Neural cell (in vitro differentiated cells): Measurements from ENCODE around the gene JMJD4. TPM values are rescaled to one million over a fixed set of nuclear protein-coding genes. Genes with fewer than 3 reads are reported as not detected.

ENCODE experiments used
- H2AFZ ChIP-seq: fragments of 200-600, 300-800 bp; sonication (generic), shearing (Covaris generic); 2 replicates; pipeline ENCODE4 v1.6.0; 2014; ENCODE audit warnings: low read depth, mild to moderate bottlenecking, antibody characterized with exemption, low read length, moderate library complexity
- H3F3A ChIP-seq: fragments of 200-600 bp; shearing (Covaris generic); 2 replicates; pipeline ENCODE4 v1.6.1; 2016; ENCODE audit warnings: mild to moderate bottlenecking, moderate library complexity, mixed read lengths, antibody characterized with exemption, low read length; ENCODE audit not compliant: insufficient read depth, poor library complexity, severe bottlenecking
- H3K27ac ChIP-seq: fragments of 200-600, 300-800 bp; sonication (generic), shearing (Covaris generic); 2 replicates; pipeline ENCODE4 v1.5.1; 2014; ENCODE audit warnings: mild to moderate bottlenecking, low read length, moderate library complexity
- H3K27me3 ChIP-seq: fragments of 300-800, 200-600 bp; sonication (generic), shearing (Covaris generic); 2 replicates; pipeline ENCODE4 v1.6.0; 2014; ENCODE audit warnings: mild to moderate bottlenecking, low read depth, low read length, moderate library complexity; ENCODE audit not compliant: insufficient read depth
- H3K36me3 ChIP-seq: fragments of 300-800, 200-600 bp; sonication (generic), shearing (Covaris generic); 2 replicates; pipeline ENCODE4 v1.5.1; 2014; ENCODE audit warnings: mild to moderate bottlenecking, antibody characterized with exemption, low read length, moderate library complexity; ENCODE audit not compliant: insufficient read depth
- H3K4me2 ChIP-seq: fragments of 300-800, 200-600 bp; sonication (generic), shearing (Covaris generic); 2 replicates; pipeline ENCODE4 v1.6.0; 2014; ENCODE audit warnings: mild to moderate bottlenecking, low read length
- H3K4me3 ChIP-seq: fragments of 300-800, 200-600 bp; sonication (generic), shearing (Covaris generic); 2 replicates; pipeline ENCODE4 v1.5.1; 2014; ENCODE audit warnings: mild to moderate bottlenecking, low read length, moderate library complexity
- H3K79me2 ChIP-seq: fragments of 200-600 bp; shearing (Covaris generic); replicated peaks from 2 replicates; pipeline ENCODE4 v1.6.0; 2014; ENCODE audit warnings: mild to moderate bottlenecking, low read length, moderate library complexity; ENCODE audit not compliant: insufficient read depth
- H3K9ac ChIP-seq: fragments of 300-800, 200-600 bp; sonication (generic), shearing (Covaris generic); 2 replicates; pipeline ENCODE4 v1.6.1; 2016; ENCODE audit warnings: mild to moderate bottlenecking, low read length, mixed read lengths
- H3K9me2 ChIP-seq: fragments of 200-600 bp; shearing (Covaris generic); 2 replicates; pipeline ENCODE4 v1.6.1; 2016; ENCODE audit warnings: mild to moderate bottlenecking, low read length, mixed read lengths; ENCODE audit not compliant: insufficient read depth
- H3K9me3 ChIP-seq: fragments of 200-600, 300-800 bp; sonication (generic), shearing (Covaris generic); 2 replicates; pipeline ENCODE4 v1.6.1; 2016; ENCODE audit warnings: mild to moderate bottlenecking, mixed run types, low read length, moderate library complexity, mixed read lengths
- H4K20me1 ChIP-seq: fragments of 200-600 bp; shearing (Covaris generic); 2 replicates; pipeline ENCODE4 v1.6.1; 2016; ENCODE audit warnings: mild to moderate bottlenecking, mixed run types; ENCODE audit not compliant: insufficient read depth
- CTCF ChIP-seq: fragments of 450-650 bp; IDR thresholded peaks from 2 replicates; pipeline ENCODE4 v1.5.1; 2014; ENCODE audit warnings: antibody characterized with exemption, mild to moderate bottlenecking, moderate library complexity; ENCODE audit not compliant: poor library complexity, severe bottlenecking
- EP300 ChIP-seq: fragments of 450-650 bp; conservative IDR thresholded peaks from 2 replicates; pipeline ENCODE4 v1.6.1; 2014; ENCODE audit warnings: antibody characterized with exemption, mild to moderate bottlenecking, moderate library complexity; ENCODE audit not compliant: poor library complexity, severe bottlenecking
- EZH2 ChIP-seq: fragments of 200-600, 300-800 bp; shearing (Covaris generic), sonication (generic); IDR thresholded peaks from 2 replicates; pipeline ENCODE4 v1.6.1; 2014; ENCODE audit warnings: antibody characterized with exemption, low read length, borderline replicate concordance, mild to moderate bottlenecking; ENCODE audit not compliant: insufficient read depth, poor library complexity, severe bottlenecking
- MXI1 ChIP-seq: fragments of 450-650 bp; conservative IDR thresholded peaks from 2 replicates; pipeline ENCODE4 v1.6.1; 2014; ENCODE audit warnings: antibody characterized with exemption, mild to moderate bottlenecking; ENCODE audit not compliant: poor library complexity, severe bottlenecking
- POLR2AphosphoS5 ChIP-seq: IDR thresholded peaks from 2 replicates; pipeline ENCODE4 v1.6.1; 2012
- RAD21 ChIP-seq: fragments of 450-650 bp; conservative IDR thresholded peaks from 2 replicates; pipeline ENCODE4 v1.6.1; 2014; ENCODE audit warnings: antibody characterized with exemption, mild to moderate bottlenecking, moderate library complexity
- REST ChIP-seq: IDR thresholded peaks from 2 replicates; pipeline ENCODE4 v1.6.1; 2012; ENCODE audit warnings: borderline replicate concordance
- SMC3 ChIP-seq: fragments of 450-650 bp; conservative IDR thresholded peaks from 2 replicates; pipeline ENCODE4 v1.6.1; 2014; ENCODE audit warnings: antibody characterized with exemption, mild to moderate bottlenecking, moderate library complexity; ENCODE audit not compliant: poor library complexity
- TAF1 ChIP-seq: IDR thresholded peaks from 2 replicates; pipeline ENCODE4 v1.6.1; 2012; ENCODE audit warnings: low read depth
- polyA plus RNA-seq: library from polyadenylated mRNA; depleted of rRNA; stranded (reverse); fragments of >200 nt; gene quantifications from 2 replicates; pipeline ENCODE4 v1.2.3, GENCODE V29; 2014

Gene JMJD4
- polyA plus RNA-seq, 1 donor from 2014 or later: 17.2 TPM

GRCh38 chr1:227745568-227746265 is 10.6 kb upstream of the JMJD4 start:
- H3K27me3 ChIP-seq: no peaks in the 10 kb centered on the region
- H3K36me3 ChIP-seq: peaks cover 4% of the 10 kb centered on the region
- H4K20me1 ChIP-seq: no peaks in the 10 kb centered on the region
- no peak overlapping the region for H3K9ac ChIP-seq
- TF ChIP-seq REST (no peak), TAF1 (no peak), RAD21 (no peak), EZH2 (no peak), EP300 (no peak), MXI1 (no peak), SMC3 (no peak), POLR2AphosphoS5 (no peak), CTCF (no peak)
- no peaks in the 10 kb centered on the region for H3F3A ChIP-seq
- H3K9me3 ChIP-seq: no peaks in the 10 kb centered on the region
- no peaks in the 10 kb centered on the region for H3K79me2 ChIP-seq
- no peak overlapping the region for H3K27ac ChIP-seq
- H3K9me2 ChIP-seq: no peaks in the 10 kb centered on the region
- no peak overlapping the region for H3K4me2 ChIP-seq
- H3K4me3 ChIP-seq: no peak overlapping the region
- H2AFZ ChIP-seq: no peak overlapping the region

GRCh38 chr1:227744668-227745067 is 9.6 kb upstream of the JMJD4 start:
- Histone ChIP-seq H3K79me2 (no peaks in the 10 kb centered on the region), H3K36me3 (peaks cover 4% of the 10 kb centered on the region), H4K20me1 (no peaks in the 10 kb centered on the region)

More at GRCh38 chr1:227744668-227745067, 9.6 kb upstream of the JMJD4 start:
- Histone ChIP-seq H2AFZ (no peak overlapping the region), H3K9me3 (no peaks in the 10 kb centered on the region), H3K27ac (no peak overlapping the region), H3K4me3 (no peak overlapping the region), H3K27me3 (no peaks in the 10 kb centered on the region), H3F3A (no peaks in the 10 kb centered on the region), H3K9me2 (no peaks in the 10 kb centered on the region), H3K4me2 (no peak overlapping the region), H3K9ac (no peak overlapping the region)
- TF ChIP-seq REST: no peak
- TF ChIP-seq SMC3: no peak
- TF ChIP-seq CTCF: no peak
- TF ChIP-seq POLR2AphosphoS5: no peak
- TF ChIP-seq TAF1: no peak
- no peak for TF ChIP-seq RAD21
- TF ChIP-seq EP300: no peak
- TF ChIP-seq EZH2: no peak
- no peak for TF ChIP-seq MXI1
